SK-N-DZ (cell line): ENCODE data around the gene CDH4.

Source experiments
- DNase-seq: peaks from one replicate; pipeline ENCODE4 v3.0.0-alpha.2; 2015; ENCODE audit warnings: low spot score

Gene CDH4

DNA sequence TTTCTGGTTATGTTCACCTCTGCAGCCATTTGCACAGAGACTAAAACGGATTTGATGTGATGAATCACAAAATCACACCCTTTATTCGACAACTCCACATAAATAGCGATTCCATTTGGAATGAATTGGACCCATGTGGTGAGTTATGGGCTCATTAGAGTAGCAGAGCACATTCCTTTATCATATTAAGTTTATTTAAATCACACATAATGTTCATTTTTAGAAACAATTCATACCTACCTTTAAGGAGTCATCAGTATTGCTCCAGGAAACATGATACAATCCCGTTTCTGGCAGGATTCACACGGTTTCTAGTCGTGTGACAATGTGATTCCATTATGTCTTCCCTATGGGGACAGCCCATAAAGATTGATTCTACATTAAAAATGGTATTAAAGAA is 303.5 kb downstream of the CDH4 start:
- no peak for DNase-seq

DNA sequence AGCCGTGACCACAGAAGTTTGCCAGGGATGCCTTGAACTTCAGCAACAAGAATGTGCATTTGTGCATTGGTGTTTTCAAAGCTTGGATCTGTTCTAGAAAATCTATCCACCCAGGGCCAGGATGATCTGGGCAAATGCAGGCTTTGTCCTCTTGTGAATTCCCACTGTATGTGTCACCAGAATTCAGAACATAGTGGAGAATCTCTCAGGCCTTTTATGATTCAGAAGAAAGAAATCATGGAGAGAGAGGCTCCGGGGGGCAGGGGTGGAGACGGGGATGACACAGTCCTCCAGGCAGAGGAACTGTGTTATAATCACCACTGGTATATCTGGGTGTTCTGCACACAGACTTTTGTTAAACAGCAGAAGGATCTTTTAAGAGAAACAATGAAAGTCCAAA is 304.1 kb downstream of the CDH4 start:
- DNase-seq: no peak

DNA sequence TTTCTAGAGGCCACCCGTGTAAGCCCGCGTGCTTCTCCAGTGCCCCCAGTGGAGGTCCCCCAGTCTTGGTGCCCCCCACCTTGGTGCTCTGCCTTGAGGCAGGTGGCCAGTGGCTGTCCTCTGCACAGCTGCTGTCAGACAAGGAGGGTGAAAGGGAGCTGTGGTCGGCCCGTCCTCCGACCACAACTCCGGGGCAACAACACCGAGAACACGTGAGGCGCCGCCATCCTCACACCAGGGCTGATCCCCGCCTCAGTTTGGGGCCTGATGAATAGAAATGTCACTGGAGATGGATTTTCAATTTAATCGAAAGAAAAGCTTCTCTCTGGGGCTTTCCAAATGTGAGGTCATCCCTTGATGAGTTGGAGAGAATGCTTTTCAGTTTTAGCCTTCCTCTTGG is 304.6 kb downstream of the CDH4 start:
- no peak for DNase-seq

DNA sequence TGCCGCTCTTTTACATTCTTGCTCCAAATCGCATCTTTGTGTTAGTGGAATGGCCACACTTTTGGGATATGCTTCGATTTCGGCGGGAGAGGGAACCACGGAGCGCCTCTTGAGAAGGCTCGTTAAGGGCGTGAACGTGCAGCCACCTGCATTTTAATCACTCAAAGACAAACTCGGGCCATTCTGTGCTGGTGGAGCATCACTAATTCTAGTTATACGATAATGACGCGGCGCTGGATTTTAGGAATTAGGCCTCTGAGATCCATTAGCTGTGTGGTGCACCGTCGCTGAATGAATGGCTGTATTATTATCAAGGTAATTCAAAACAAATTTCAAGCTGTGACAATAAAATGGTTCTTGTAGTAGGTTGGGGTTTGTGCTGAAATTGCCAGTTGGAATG is 305.6 kb downstream of the CDH4 start:
- no peak for DNase-seq

DNA sequence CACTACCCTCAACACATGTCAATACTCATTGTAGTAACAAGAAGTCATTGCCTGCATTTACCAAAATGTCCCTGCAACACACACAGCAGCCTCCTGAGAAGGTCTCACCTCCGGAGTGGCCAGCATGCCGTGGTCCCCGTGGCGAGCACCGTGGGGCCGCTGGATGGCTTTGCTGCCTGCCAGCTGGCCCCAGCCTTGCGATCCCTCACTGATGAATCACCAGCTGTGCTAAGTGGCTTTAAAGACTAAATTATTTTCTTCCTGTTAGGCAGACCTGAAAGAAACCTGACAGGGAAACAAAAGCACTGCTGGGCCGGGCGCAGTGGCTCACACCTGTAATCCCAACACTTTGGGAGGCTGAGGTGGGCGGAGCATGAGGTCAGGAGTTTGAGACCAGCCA is 306.7 kb downstream of the CDH4 start:
- no peak for DNase-seq

DNA sequence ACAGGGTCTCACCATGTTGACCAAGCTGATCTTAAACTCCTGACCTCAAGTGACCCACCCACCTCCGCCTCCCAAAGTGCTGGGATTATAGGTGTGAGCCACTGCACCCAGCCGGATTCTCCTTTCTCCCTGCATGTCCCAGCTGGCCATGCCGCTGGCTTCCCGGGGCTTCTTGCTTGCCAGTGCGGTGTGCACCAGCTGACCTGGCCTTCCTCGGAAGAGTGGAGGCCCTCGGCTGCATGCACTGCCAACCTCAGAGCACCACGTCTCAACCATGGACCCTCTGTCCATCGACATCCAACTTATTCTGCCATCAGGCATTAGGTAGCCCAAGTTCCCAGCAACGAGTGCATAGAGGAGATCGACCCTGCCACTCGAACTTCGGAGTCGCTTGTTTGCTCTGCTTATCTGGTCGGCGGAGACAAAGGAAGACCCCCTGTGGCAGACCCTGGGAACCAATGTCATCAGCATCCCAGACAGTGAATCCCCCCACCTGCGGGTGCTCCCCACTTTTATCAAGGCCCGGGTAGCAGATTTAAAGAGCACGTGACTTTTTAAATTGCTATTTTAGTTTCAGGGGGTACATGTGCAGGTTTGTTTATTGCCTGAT is 307.8 kb downstream of the CDH4 start:
- DNase-seq: no peak

DNA sequence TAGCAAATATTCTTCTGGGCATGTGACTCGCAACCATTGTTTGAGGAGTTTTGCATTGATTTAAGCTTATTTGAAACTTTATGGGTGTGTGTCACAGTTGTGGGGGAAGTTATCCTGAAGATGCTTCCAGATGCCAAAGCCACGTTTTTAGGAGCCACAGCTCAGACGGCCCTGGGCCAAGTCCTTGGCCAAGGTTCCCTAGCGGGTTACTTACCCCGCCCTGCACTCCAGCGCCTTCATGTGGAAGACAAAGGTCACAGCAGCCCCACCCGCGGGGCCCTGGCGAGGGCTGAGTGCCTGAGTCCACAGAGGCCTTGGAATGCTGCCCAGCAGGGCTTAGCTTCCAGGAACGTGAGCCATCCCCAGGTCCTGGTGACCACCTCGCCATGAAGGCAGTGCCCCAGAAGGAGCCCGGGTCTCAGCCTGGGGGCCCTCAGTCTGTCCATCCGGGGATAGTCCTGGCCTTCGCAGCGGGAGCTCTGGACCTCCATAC is 308.3 kb downstream of the CDH4 start:
- DNase-seq: no peak

DNA sequence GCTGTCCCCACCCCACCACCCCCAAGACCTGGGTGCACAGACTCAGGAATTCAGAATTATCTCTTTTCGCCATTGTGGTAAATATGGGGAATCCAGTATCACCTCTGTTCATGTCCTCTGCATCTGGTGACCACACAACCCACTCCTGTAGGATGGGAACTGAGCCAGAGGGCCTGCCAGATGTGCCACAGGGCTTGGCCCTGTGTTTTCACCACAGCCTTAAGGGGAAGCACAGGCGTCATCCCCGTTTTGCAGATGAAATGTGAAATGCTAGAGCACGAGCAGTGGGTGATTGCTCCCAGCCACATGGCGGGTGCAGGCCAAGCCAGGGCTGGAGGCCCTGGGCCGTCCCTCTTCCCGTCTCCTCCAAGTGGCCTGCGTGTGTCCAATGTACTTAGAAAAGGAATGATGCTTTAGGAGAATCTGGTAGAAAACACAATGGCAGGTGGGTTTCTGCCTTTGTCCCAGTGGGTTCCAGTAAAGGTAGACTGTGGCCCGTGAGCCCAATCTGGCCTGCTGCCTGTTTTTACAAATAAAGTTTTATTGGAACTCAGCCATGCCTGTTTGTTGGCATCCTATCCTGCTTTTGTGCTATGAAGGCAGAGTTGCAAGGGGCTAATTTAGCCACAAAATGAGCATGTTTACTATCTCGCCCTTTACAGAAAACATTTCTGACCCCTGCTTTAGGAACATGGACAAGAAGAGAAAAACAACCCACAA is 309.2 kb downstream of the CDH4 start:
- no peak for DNase-seq

DNA sequence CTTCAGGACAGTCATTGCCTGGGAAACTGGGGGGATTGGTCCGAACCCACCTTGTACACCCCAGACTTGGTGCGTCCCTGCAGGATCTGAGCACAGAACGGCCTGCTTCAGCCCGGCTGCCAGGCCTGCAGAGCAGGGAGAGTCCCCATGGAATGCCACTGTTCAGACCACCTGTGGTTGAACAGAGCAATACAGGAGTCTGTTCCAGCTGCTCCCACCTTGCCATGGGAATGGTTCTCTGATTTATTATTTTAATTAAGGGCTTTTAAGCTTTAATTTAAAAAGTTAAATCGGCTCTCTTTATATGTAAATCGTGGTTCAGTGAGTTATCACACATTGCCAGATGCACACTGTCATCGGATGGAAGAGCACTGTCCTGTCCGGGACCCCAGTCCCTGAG is 310.4 kb downstream of the CDH4 start:
- DNase-seq: no peak

DNA sequence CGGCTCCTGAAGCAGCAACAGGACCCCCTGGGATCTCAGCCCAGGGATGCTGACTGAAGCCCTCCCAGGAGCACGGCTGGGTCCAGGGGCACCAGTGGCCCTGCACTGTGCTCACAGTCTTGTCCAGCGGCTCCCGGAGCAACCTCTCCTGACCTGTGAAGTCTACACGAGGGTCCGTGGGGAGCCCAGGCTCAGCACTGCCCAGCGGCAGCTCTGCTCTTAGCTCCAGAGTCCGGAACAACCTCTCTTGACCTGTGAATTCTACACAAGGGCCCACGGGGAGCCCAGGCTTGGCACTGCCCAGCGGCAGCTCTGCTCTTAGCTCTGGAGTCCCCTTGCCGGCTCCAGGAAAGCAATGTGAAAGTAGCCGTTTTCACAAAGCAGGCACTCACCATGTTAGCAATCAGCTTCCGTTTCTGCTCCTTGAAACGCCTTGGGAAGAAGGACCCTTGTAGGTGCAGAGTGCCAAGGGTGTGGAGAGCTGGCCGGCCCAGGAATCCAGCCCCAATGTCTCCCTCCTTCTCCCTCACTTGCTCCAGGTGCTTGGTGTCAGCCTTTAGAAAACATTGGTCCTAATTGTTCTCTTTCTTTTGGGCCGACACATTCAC is 310.9 kb downstream of the CDH4 start:
- no peak for DNase-seq

DNA sequence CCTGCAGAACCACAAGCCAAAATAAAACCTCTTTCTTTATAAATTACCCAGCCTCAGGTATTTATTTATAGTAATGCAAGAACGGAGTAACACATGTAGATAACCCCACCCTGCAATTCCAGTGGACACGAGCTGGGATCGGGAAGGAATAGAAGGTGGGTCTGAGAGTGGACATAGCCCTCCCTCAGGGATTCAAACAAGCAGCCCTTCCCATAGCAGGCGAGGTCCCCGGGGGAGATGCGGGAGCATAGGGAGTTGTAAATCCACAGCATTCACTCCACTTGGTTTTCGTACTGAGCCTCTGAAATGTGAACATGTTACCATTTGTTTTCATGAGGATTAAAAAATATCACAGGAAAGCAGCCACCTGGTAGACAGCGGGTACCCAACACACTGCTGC is 312.6 kb downstream of the CDH4 start:
- DNase-seq: no peak

DNA sequence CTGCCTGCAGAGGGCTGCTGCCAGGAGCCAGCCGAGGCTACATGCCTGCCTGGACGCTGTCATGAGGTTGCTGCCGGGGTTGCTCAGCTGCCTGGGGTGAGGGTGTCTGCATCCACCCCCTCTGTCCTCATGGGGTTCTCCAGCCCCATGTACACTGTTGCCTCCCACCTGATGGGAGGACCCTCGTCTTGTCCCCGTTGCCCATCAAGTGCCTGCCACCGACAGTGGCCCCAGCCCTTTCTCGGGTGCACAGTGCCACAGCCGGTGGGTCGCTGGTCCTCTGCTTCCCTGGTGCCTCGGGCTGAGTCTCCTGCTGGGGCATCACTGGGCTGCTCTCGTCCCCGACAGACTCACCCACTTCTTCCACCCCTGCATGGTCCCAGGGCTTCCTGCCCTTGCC is 313.7 kb downstream of the CDH4 start:
- no peak for DNase-seq

DNA sequence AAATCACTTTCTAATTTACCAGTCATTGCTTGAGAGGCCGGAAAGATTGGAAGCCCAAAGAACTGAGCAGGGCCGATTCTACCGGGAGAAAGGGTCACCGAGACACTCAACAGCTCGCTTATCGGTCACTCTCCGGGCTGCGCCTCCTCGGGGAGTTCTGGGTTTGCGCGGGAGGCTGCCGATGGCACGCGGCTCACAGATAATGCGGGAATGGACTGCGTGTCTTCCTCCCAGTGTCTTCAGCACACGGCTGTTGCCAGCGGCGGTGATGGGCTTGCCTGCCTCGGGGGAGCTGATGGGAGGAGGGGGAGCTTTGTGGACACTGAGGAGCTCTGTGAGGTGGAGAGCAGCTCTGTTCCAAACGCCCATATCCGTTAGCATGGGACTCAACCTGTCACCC is 314.6 kb downstream of the CDH4 start:
- no peak for DNase-seq

DNA sequence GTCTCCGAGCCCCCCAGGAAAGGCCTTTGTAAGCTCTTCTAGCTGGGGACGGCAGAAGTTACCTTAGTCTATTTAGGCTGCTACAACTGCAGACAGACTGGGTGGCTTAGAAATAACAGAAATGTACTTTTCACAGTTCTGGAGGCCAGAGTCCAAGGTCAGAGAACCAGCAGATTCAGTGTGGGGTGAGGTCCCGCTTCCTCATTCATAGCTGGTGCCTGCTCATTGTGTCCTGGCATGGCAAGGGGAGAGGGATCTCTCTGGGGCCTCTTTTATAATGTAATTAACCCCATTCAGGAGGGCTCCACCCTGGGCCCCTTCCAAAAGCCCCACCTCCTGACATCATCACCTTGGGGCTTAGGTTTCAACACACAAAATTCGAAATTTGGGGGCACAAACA is 315.1 kb downstream of the CDH4 start:
- DNase-seq: no peak

DNA sequence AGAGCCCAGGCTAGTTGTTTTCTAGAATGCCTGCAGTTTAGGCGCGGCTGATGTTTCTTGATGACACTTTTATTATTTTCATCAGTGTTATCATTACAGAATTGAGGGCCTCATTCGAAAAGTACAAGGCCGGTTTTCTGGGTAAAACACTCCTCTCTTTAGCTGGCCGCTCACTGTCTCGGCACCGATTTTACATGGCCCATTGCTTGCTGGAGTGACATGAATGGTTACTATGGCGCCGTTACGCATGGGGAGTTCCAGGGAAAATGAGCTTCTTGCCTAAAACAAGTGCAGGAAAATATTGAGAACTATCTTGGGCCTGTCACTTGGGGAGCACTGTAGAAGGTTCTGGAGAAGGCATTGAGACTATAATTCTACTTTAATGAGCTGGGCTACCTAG is 317.8 kb downstream of the CDH4 start:
- no peak for DNase-seq

DNA sequence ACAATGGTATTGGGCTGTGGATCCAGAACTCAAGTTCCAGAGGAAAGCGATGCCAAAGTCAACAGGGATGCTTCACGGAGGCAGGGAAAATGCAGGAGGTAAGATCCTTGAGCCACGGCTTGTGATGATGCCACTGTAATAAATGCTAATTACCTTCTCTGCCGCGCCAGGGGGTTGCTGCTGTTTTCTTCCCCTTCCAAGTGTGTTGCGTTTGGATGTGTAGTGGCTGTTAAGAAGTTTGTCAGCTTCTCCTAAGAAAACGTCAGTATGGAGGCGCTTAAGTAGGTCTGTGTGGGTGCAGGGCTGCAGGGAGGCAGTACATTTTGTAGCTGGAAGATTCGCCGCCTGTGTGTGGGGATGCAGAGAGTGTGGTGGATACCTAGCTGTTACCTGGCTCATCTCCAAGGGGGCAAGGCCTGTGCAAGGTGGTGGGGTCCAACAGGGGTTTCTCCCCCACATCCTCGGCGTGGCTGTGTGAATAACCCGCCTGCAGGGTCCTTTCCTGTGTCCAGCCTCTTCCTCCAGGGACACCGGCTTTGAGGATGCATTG is 318.7 kb downstream of the CDH4 start:
- no peak for DNase-seq

DNA sequence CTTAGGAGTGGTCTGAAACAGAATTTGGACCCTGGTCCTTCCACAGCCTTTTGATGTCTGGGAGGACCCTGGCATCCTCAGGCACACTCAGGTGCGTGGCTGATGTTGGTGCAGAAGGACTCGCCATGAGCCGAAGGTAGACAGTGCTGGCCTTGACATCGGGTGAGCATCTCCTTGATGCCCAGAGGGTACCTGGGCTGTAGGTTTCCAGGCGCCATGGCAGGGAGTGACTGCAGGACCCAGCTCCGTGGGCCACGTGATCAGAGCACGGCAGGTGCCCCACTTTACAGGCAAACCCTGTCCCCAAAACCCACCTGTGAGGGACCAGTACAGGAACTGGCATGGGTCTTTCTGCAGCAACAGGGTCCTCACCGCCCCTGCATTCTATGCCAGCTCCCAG is 319.2 kb downstream of the CDH4 start:
- no peak for DNase-seq

DNA sequence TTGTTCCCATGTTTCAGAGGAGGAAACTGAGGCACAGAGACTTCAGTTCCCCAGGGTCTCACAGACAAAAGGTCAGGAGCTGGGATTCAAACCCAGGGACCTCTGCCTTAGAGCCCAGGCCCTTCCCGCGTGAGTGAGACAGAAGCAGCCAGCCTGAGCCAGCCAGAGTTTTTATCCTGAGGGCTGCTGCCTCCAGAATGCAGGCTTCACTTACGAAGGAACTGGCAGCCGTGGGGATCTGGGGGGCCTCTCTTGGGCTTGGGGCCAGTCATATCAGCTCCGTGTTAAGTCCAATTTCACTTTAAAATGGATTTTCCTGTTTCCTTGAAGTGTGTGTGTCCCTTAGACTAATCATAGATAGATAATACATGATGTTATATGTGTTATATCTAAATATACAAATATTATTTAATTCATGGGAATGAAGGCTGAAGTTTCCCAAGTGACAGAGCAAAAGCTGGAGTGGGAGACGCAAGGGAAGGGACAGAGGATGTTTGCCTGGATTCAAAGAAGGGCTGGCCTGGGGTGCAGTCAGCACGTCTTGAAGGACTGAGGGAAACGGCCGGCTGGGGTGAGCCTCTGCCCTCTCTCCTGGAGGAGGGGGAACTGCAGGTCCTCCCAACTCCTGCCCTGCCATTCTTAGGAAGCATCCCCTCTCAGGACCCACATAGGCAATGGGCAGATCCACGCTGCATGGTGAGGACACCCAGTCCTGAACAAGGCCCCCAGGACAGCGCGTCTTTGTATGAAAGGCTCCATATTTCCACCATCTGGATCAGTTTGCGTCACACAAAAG is 320.1 kb downstream of the CDH4 start:
- no peak for DNase-seq

DNA sequence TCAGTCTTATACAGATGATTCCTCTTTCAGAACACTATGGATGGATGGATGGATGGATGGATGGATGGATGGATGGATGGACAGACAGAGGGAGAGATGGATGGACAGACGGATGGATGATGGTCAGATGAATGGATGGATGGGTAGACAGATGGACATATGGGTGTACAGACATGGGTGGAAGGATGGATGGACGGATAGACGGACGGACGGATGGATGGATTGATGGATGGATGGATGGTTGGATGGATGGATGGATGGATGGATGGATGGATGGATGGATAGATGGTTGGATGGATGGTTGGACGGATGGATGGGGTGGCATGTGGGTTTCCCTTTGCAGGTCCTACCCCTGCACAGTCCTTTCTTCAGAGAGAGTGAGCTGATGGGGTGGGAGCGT is 320.7 kb downstream of the CDH4 start:
- DNase-seq: no peak

DNA sequence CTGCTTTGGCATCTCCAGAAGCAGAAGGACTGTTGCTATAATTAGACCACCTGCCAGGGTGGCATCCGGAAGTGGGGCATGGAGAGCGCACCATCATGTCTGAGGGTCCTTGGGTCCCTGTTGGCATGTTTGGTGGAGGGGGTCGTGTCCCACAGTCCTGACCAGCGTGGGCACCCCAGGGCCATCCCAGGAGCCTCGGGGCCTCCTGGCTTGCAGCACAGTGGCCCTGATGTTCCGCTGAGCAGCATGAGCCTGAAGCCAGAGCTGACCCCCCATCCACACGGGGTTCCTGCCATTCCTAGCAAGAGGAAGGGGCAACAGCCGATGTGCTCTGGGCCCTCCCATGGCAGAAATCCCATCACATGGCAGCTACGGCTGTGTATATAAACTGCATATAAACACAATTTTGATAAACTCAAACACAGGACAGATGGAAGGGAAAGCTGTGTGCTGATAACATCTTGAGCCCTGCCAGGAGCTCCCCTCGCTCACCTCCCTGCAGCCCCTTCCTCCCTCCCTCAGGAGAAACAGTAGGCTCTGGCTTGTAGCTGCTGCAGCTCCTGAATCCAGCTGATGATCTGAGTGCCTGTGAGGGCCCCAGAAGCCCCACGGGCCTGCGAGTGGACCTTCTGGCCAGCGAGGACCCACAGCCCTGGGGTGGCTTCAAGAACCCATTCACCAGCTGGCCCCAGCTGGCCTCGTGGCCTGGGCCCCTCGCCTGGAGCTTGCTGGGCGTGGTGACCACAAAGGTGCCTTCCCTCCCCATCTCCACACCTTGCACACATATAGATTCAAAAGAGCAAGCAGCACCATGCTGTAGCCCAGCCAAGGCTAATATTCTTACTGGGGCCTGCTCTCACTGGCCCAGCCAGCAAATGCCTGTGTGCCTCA is 321.6 kb downstream of the CDH4 start:
- peak; percentile 56 for DNase-seq
